Panc1 (cell line): ENCODE measurements around the gene NECAB2. TPM values are rescaled to one million over a fixed set of nuclear protein-coding genes. Genes with fewer than 3 reads are reported as not detected.

ENCODE experiments used
- ATAC-seq: fragments of 200-7000 bp; cut with Tn5 transposase; 2 replicates; pipeline ENCODE4 v1.9.1; 2020; ENCODE audit warnings: mild to moderate bottlenecking, moderate library complexity
- BruUV-seq: library from RNA; stranded (reverse); fragments of 400-500 nt; replicated peaks from 2 replicates; lab custom pipeline; 2021; lab: Mats Ljungman, UMichigan
- CTCF ChIA-PET: fragments of 300-600 bp; sonication (Branson Sonifier 250); formaldehyde crosslinking; loops from one replicate; lab custom pipeline; 2022; ENCODE audit warnings: antibody characterized with exemption; lab: Charles Lee
- POLR2A ChIA-PET: fragments of 300-600 bp; sonication (Branson Sonifier 250); formaldehyde crosslinking; loops from one replicate; lab custom pipeline; 2022; ENCODE audit warnings: antibody characterized with exemption; lab: Charles Lee
- DNase-seq: peaks from one replicate; pipeline ENCODE4 v3.0.0-alpha.2; 2010; ENCODE audit warnings: low read depth, low spot score
- H3K27ac ChIP-seq: 2 replicates; pipeline ENCODE4 v1.5.1; 2011; ENCODE audit warnings: mild to moderate bottlenecking, low read length, inconsistent platforms
- H3K27me3 ChIP-seq: fragments of 200-500 bp; sonication (Bioruptor generic); 2 replicates; pipeline ENCODE4 v1.6.0; 2014; ENCODE audit warnings: low read length, inconsistent platforms; ENCODE audit not compliant: control insufficient read depth, insufficient read depth
- H3K36me3 ChIP-seq: fragments of 200-500 bp; sonication (Bioruptor generic); 2 replicates; pipeline ENCODE4 v1.5.1; 2014; ENCODE audit warnings: inconsistent platforms, mild to moderate bottlenecking, low read length, moderate library complexity; ENCODE audit not compliant: control insufficient read depth, insufficient read depth
- H3K4me1 ChIP-seq: 2 replicates; pipeline ENCODE4 v1.5.1; 2011; ENCODE audit warnings: inconsistent platforms, mild to moderate bottlenecking, low read length, moderate library complexity; ENCODE audit not compliant: control insufficient read depth, insufficient read depth
- H3K4me3 ChIP-seq, 2 experiments: 2 replicates each; pipeline ENCODE4 v1.5.1; 2011 to 2012; ENCODE audit warnings: low read depth in 2 of 2, low read length in 2 of 2, mild to moderate bottlenecking in 2 of 2, inconsistent platforms in 1 of 2, moderate library complexity in 1 of 2
- H3K9me3 ChIP-seq: fragments of 200-500 bp; sonication (Bioruptor generic); 2 replicates; pipeline ENCODE4 v1.5.1; 2014; ENCODE audit warnings: low read depth, mild to moderate bottlenecking, inconsistent platforms, low read length, moderate library complexity; ENCODE audit not compliant: control insufficient read depth, insufficient read depth
- POLR2AphosphoS5 ChIP-seq: IDR thresholded peaks from 2 replicates; pipeline ENCODE4 v1.6.1; 2012; ENCODE audit warnings: mild to moderate bottlenecking, low read depth, low read length, moderate library complexity
- REST ChIP-seq, 2 experiments: IDR thresholded peaks; 2 replicates each; pipeline ENCODE4 v1.6.1; 2011 to 2012; ENCODE audit warnings: low read depth in 2 of 2, control low read depth in 1 of 2, low read length in 1 of 2, mild to moderate bottlenecking in 1 of 2, moderate library complexity in 1 of 2; ENCODE audit not compliant: insufficient read depth in 1 of 2
- SIN3A ChIP-seq: IDR thresholded peaks from 2 replicates; pipeline ENCODE4 v1.6.1; 2012; ENCODE audit warnings: low read depth, mild to moderate bottlenecking, low read length, moderate library complexity, borderline replicate concordance; ENCODE audit not compliant: insufficient read depth
- TCF7L2 ChIP-seq: IDR thresholded peaks from 2 replicates; pipeline ENCODE4 v1.6.1; 2011; ENCODE audit warnings: mild to moderate bottlenecking, low read depth, low read length, inconsistent platforms
- in situ Hi-C: cut with HindIII; loops from 2 replicates; pipeline ENCODE4 v1.10.0; 2016; ENCODE audit warnings: low sequenced_read_pairs, low pct_unique_long_range_greater_than_20kb
- intact Hi-C: fragments of 100-400 bp; cut with micrococcal nuclease; formaldehyde crosslinking; loops from one replicate; pipeline ENCODE4 v1.10.0; 2022; ENCODE audit not compliant: unreplicated experiment
- total RNA-seq: library from RNA; stranded (reverse); gene quantifications from one replicate; pipeline ENCODE4 v1.2.1, GENCODE V29; 2021; ENCODE audit not compliant: unreplicated experiment
- TF ChIP-seq, protein P1 (sequence below): fragments of 450-650 bp; IDR thresholded peaks from 2 replicates; pipeline ENCODE4 v1.5.1; 2017; ENCODE audit warnings: mild to moderate bottlenecking

The NECAB2 gene
- total RNA-seq, 1 experiment from 2014 or later: 0.33 TPM

- no peak for TF ChIP-seq REST (IDR thresholded peaks at IDR 0.05; ENCODE audit: insufficient read depth in 1 of 2, low read depth in 2 of 2, low read length in 1 of 2)
- no peak for TF ChIP-seq POLR2AphosphoS5
- no peak for TF ChIP-seq SIN3A
- TF ChIP-seq TCF7L2: no peak
- TF ChIP-seq, protein P1, sequence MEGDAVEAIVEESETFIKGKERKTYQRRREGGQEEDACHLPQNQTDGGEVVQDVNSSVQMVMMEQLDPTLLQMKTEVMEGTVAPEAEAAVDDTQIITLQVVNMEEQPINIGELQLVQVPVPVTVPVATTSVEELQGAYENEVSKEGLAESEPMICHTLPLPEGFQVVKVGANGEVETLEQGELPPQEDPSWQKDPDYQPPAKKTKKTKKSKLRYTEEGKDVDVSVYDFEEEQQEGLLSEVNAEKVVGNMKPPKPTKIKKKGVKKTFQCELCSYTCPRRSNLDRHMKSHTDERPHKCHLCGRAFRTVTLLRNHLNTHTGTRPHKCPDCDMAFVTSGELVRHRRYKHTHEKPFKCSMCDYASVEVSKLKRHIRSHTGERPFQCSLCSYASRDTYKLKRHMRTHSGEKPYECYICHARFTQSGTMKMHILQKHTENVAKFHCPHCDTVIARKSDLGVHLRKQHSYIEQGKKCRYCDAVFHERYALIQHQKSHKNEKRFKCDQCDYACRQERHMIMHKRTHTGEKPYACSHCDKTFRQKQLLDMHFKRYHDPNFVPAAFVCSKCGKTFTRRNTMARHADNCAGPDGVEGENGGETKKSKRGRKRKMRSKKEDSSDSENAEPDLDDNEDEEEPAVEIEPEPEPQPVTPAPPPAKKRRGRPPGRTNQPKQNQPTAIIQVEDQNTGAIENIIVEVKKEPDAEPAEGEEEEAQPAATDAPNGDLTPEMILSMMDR: no peak
- intact Hi-C loops: no loop called here
- ATAC-seq (peak; percentile 28; the same call in 1 of the 2 replicates), DNase-seq (no peak)
- no TSS peak for BruUV-seq
- Histone ChIP-seq H3K4me3 (no peak overlapping the region), H3K4me1 (no peaks in the 10 kb centered on the region), H3K9me3 (no peaks in the 10 kb centered on the region), H3K36me3 (no peaks in the 10 kb centered on the region), H3K27ac (no peak overlapping the region), H3K27me3 (no peaks in the 10 kb centered on the region)
- in situ Hi-C loops: no loop called here
- ChIA-PET POLR2A (no interaction called here), CTCF (no interaction called here)
These were observed 7.7 kb downstream of the NECAB2 start for GRCh38 chr16:83975590-83976260.

- Histone ChIP-seq H3K36me3 (no peaks in the 10 kb centered on the region), H3K27me3 (no peaks in the 10 kb centered on the region), H3K27ac (no peak overlapping the region), H3K9me3 (no peaks in the 10 kb centered on the region), H3K4me3 (no peak overlapping the region), H3K4me1 (no peaks in the 10 kb centered on the region)
- in situ Hi-C loops: no loop called here
- ATAC-seq: no peak
- ChIA-PET CTCF (no interaction called here), POLR2A (no interaction called here)
- TF ChIP-seq, protein P1: no peak
- no peak for DNase-seq
- intact Hi-C loops: no loop called here
- BruUV-seq: no TSS peak
These were observed 9.2 kb downstream of the NECAB2 start for GRCh38 chr16:83977056-83977815.
